VCaP (cell line): ENCODE measurements around the gene C10orf67.

Experiments used
- H3K27ac ChIP-seq: fragments of 450-650 bp; 2 replicates; pipeline ENCODE4 v1.5.1; 2017
- TF ChIP-seq, protein P1 (sequence below): fragments of 450-650 bp; conservative IDR thresholded peaks from 2 replicates; pipeline ENCODE4 v1.5.1; 2017; ENCODE audit warnings: mild to moderate bottlenecking, moderate library complexity

Gene C10orf67

DNA sequence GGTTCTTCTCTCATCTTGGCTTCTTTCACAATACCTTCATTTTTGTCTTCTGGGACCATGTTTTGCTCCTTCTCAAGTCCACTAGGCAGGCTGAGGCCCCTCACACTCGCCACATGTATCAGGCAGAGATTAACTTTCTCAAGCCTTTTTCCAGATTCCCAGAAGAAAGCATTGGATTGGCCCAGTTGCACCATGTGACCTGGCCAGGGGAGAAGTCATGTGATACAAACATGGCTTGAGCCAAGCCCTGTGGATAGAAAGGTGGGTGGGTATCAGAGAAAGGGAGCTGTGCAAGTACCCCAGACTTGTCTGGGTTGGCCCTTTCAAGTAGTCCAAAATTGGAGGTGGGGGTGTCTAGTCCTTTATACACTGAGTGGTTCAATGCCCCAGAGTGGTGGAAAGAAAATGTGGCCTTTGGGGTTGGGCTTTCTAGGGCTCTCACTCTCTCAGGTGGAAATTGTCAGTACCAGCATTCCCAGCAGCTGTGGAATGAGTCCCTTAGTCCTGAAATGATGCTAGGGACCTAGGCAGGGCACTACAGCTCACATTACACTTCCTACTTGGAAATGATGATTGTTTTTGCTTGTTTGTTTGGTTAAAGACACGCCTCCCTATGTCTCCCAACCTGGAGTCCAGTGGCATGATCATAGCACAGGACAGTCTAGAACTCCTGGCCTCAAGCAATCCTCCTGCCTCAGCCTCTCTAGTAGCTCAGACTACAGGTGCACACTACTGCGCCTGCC lies 36.9 kb upstream of the C10orf67 start:
- TF ChIP-seq, protein P1, sequence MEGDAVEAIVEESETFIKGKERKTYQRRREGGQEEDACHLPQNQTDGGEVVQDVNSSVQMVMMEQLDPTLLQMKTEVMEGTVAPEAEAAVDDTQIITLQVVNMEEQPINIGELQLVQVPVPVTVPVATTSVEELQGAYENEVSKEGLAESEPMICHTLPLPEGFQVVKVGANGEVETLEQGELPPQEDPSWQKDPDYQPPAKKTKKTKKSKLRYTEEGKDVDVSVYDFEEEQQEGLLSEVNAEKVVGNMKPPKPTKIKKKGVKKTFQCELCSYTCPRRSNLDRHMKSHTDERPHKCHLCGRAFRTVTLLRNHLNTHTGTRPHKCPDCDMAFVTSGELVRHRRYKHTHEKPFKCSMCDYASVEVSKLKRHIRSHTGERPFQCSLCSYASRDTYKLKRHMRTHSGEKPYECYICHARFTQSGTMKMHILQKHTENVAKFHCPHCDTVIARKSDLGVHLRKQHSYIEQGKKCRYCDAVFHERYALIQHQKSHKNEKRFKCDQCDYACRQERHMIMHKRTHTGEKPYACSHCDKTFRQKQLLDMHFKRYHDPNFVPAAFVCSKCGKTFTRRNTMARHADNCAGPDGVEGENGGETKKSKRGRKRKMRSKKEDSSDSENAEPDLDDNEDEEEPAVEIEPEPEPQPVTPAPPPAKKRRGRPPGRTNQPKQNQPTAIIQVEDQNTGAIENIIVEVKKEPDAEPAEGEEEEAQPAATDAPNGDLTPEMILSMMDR: no peak
- no peak overlapping the region for H3K27ac ChIP-seq

DNA sequence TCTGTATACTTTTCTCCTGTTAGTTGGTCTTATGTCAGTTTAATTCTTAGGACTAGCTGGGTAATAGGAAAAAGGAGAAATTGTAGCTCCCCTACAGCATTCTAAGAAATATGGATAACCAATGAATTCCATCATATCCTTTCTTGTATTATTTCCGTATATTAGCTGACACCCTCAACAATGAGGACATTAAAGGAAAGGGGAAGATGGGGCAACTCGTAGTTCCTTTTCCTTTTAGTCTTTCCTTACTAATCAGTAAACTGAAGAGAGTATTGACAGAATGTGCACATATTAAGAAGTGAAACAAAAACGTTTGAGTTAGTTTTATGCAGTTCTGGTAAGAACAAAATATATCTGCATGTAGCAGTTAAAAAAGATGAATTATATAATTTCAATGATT lies 35.1 kb upstream of the C10orf67 start:
- no peak overlapping the region for H3K27ac ChIP-seq
- TF ChIP-seq, protein P1: no peak

DNA sequence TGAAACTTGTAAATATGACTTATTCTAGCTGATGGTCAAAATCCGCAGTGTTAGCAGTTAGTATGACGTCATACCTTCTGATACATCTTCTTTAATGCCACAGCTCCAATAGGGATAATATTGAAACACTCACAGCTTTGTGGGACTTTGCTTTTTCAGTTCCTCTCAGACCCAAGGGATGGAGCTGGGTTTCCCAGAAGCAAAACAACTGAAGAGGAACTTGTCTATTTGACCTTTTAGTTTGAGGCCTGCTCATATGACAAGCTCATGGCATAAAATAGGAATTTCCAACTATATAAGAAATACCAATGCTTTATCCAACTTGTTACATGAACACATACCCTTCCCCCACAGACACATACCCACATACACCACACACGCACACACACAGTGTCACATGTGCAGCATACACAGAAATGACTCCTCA lies 31.6 kb upstream of the C10orf67 start:
- no peak overlapping the region for H3K27ac ChIP-seq
- TF ChIP-seq, protein P1: no peak

DNA sequence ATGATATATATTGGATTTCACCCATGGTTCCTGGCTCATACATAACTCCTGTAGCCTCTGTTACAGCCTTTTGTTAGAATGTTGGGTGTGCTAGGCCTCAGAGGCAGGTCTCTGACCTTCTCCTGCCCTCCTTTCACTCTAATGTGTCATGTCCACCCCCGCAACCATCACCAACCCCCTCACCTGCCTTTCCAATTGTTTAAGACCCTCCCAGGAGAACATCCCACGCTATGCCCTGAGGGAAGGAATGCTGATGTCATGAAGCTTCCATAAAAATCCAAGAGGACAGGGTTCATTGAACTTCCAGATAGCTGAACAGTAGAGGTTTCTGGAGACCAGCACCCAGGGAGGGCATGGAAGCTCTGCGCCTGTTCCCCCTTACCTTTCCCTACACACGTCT lies 30.8 kb upstream of the C10orf67 start:
- TF ChIP-seq, protein P1: no peak

DNA sequence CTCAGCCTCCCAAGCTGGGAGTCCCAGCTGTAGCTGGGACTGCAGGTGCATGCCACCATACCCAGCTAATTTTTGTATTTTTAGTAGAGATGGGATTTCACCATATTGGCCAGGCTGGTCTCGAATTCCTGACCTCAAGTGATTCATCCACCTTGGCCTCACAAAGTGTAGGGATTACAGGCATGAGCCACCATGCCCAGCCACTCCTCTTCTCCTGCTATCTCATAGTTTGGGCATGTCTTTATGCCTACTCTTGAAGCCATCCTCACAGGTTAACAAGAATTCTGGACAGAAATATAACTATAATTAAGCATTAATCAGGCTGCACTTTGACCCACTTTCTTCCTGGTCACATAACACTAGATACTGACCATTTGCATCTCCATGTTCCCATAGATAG lies 28.6 kb upstream of the C10orf67 start:
- no peak overlapping the region for H3K27ac ChIP-seq
- TF ChIP-seq, protein P1: no peak

More for the DNA sequence above, 30.8 kb upstream of the C10orf67 start:
- no peak overlapping the region for H3K27ac ChIP-seq

DNA sequence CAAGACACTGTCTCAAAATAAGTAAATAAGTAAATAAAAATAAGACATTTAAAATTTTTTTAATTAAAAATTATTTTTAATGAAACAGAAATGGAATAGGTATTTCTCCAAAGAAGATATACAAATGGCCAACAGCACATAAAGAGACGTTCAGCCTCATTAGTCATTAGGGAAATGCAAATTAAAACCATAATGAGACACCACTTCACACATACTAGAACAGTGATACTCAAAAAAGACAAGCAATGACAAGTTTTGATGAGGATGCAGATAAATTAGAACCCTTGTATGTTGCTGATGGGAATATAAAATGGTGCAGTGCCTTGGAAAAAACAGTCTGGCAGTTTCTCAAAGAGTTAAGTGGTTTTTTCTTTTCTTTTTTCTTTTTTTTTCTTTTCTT lies 26.5 kb upstream of the C10orf67 start:
- no peak overlapping the region for H3K27ac ChIP-seq
- TF ChIP-seq, protein P1: no peak

DNA sequence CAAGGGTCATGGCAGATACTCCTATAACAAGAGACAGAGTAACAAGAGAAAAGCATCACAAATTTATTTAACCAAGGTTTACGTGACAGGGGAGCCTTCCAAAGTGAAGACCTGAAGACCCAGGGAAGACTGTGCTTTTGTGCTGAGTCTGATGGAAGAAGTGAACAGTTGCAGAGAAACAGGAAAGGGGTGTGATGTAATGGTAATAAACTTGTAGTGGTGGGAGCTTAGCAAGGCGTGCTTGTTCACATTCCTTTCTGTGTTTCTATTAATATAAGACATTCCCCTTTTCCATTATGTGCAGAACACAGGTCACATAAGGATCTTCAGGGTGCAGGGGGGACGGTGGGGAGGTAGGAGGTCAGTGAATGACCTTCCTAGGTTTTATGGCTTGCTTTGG lies 25.5 kb upstream of the C10orf67 start:
- TF ChIP-seq, protein P1: no peak
- no peak overlapping the region for H3K27ac ChIP-seq
